OCI-LY7 (cell line): Measurements from ENCODE around the gene SEMA7A.

ENCODE experiments used
- EZH2phosphoT487 ChIP-seq: fragments of 200-600 bp; sonication (generic); IDR thresholded peaks from 2 replicates; pipeline ENCODE4 v1.6.1; 2018; ENCODE audit warnings: low read depth, borderline replicate concordance, mild to moderate bottlenecking, mixed run types, antibody characterized with exemption, low read length, moderate library complexity, mixed read lengths
- TF ChIP-seq, protein P1 (sequence below): fragments of 200-600 bp; sonication (generic); conservative IDR thresholded peaks from 2 replicates; pipeline ENCODE4 v1.5.1; 2014; ENCODE audit warnings: mild to moderate bottlenecking, antibody characterized with exemption, low read length, moderate library complexity, mixed read lengths

DNA sequence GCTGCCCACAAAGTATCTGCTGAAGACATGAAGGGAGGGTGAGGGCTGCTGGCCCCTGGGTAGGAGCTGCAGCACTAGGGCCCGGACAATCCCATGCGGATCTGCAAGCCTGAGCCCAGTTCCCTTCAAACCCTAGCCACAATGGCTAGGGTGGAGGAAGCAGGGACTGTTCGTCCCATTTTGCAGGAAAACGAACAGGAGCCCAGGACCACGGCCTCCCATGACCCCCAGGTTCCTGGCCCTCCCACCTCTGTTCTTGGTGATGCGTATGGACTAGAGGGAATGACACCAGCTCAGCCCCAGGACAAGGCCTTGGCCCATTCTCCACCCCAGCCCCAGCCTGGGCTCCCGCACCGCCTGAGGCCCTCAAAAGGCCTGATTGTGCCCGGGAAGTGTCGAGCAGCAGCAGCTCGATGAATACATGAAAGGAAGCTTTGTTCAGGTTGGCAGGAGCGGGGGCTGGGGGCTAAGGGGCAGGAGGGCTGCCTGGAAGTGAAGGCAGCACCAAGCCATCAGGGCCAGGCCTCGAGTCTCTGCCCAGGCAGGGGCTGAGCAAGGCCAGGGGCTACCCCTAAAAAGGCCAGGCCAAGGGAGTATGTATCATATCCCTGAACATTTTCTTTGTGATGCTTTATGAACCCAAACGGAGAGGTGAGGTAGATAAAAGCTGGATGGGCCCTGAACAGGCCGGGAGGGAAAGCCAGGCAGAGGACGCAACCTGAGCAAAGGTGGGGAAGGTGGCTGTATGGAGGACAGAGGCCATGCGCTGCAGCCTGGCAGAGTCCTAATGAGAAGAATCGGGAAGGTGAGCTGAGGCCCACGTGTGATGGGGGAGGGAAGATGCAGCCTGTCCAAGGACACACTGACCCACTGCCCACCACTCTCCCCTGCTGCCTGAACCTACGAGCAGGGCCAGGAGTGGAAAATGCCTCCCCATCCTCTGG lies 12.2 kb downstream of the SEMA7A start:
- TF ChIP-seq, protein P1, sequence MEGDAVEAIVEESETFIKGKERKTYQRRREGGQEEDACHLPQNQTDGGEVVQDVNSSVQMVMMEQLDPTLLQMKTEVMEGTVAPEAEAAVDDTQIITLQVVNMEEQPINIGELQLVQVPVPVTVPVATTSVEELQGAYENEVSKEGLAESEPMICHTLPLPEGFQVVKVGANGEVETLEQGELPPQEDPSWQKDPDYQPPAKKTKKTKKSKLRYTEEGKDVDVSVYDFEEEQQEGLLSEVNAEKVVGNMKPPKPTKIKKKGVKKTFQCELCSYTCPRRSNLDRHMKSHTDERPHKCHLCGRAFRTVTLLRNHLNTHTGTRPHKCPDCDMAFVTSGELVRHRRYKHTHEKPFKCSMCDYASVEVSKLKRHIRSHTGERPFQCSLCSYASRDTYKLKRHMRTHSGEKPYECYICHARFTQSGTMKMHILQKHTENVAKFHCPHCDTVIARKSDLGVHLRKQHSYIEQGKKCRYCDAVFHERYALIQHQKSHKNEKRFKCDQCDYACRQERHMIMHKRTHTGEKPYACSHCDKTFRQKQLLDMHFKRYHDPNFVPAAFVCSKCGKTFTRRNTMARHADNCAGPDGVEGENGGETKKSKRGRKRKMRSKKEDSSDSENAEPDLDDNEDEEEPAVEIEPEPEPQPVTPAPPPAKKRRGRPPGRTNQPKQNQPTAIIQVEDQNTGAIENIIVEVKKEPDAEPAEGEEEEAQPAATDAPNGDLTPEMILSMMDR, result no peak
- TF ChIP-seq EZH2phosphoT487, result no peak
